Measurements from ENCODE around the gene LPAR5.

LPAR5 gene

DNA sequence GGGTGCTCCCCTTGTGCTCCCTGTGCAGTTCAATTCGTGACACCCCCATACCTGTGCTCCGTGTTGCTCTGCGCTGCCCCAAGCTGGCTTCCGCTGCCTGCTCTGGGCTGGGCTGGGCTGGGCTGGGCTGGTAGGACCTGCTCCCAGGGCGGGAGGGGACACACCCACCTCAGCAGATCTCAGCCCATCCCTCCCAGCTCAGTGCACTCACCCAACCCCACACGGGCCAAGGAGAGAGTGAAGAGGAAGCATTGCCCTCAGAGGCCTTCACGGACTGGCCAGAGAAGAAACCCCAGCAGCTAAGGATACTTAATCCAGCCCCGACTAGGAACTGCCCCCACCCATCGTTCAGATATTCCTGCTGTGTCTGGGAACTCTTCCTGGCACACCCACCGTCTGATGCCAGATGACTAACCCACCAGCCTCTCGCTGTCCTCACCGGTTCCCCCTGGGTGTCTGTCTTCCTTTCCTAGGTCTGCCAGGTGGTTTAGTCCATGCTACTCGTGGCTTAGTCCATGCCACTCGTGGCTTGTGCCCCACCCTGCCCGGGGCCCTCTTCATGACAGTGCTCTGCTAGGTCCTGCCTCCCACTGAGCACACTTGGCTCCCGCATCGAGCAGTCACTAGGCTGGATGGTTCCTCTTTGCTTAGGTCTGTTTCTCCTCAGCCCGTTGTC is at the start of gene LPAR5:
LPAR5 (minus strand) TSS at position 104 of the 676 bp plus-strand sequence. CDS start 14,711 bp downstream, outside the sequence.
- DNase-seq (ENCODE audit: low read depth in 2 of 2, low spot score in 1 of 2): no peak

DNA sequence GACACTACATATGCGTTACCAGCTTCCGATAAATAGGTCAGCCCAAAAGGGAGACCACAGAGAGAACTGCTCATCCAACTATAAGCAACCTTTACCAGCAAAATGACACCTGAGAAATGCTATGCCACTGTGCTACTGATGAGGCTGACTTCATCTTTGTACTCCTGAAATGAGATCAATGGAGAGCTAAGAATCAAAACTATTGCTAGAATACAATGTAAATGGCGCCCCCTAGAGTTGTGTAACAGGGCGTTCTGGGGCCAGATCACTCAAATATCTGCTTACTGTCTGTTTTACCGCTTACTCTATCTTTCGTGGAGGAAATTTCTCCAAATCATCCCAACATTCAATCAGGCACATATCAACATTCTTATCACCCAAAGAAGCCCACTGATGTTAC is 48.9 kb upstream of the LPAR5 start:
- DNase-seq (ENCODE audit: low read depth in 2 of 2, low spot score in 1 of 2): no peak

DNA sequence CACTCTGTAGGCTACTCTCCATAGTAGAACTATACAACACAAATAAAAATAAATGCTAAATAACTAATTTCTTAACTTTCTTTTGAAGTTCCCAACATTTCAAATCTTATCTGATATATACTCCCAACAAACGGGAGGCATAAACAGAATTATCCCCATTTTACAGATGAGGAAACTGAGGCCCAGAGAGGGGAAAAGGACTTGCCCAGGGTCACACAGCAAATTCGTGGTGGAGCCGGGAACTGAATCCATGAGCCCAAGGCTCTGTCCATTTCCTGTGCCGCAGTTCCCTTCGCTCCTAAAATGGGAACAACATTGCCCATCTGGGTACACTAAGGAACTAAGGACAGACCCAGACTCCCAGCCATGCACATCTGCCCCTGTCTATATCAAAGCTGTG is 41.2 kb upstream of the LPAR5 start:
- DNase-seq (ENCODE audit: low read depth in 2 of 2, low spot score in 1 of 2): no peak

GRCh38 chr12:6672143-6672542 is 36.4 kb upstream of the LPAR5 start:
- DNase-seq (ENCODE audit: low read depth in 2 of 2, low spot score in 1 of 2): no peak

DNA sequence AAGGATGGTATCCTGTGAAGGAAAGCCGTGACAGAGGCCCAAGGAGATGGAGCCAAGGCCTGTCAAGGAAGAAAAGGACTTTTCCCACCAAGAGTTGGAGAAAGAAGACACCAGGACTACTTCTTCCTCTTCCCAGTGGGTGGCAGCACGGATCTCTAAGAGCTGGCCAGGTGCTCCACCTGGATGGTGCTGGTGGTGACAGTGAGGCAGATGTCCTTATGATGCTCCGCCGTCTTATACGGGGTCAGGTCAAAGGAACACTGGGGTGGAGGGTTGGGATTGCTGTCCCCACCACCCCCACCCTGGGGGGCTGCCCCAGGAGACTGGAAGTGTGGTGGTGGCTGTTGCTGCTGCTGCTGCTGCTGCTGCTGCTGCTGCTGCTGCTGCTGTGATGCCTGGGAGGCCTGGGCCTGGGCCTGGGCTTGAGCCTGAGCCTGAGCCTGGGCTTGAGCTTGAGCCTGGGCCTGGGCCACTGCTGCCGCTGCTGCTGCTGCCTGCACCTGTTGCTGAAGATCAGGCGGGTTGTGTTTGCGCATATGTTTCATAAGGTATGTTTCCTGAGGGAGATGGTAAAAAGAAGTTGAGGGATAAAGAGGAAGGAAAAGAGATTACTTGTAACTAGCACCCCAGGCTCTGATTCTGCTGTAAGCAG is 31.9 kb upstream of the LPAR5 start:
- no peak for DNase-seq (ENCODE audit: low read depth in 2 of 2, low spot score in 1 of 2)

GRCh38 chr12:6666211-6666610 is 30.5 kb upstream of the LPAR5 start:
- no peak for DNase-seq (ENCODE audit: low read depth in 2 of 2, low spot score in 1 of 2)

GRCh38 chr12:6664902-6665301 is 29.1 kb upstream of the LPAR5 start:
- no peak for DNase-seq (ENCODE audit: low read depth in 2 of 2, low spot score in 1 of 2)

DNA sequence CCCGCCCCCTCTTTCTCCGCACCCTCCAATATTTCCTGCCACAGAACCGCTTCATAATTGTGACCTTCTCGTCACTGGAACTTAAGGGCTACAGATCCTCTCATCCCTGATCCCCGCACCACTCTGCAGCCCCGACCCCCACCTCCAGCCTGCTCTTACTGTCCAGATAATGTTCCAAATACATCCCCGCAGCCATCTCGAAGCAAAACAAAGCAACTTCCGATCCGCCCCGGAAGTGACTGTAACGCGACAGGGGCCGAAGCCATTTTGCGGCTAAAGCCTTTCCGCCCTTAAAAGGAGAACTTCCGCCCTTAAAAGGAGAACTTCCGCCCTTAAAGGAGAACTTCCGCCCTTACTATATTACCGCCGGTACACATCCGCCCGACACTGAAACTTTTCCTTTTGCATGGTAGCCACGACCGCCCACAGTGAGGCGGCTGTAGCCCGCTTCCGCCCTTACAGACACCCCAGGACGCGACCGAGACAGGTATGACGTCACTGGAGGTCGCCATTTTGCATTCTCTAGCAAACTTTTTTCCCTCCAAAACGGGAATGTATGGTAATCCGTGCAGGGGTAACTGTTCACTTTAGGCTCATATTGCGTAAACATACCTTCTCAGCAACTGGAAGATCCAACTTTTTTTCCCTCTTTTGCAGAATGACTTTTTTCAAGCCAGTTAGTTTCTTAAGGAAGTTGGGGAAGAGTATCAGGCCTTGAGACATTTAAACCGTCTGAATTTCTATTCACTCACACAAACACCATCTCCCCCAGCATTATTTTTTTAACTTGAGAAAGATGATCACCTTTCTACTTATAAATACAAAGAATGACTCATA is 27.4 kb upstream of the LPAR5 start, which contains the start of gene ING4:
ING4 (minus strand) TSS at position 214 of the 837 bp plus-strand sequence; CDS start at position 196, 18 bp downstream.
- DNase-seq (ENCODE audit: low read depth in 2 of 2, low spot score in 1 of 2): peak; percentile 80 to 94

DNA sequence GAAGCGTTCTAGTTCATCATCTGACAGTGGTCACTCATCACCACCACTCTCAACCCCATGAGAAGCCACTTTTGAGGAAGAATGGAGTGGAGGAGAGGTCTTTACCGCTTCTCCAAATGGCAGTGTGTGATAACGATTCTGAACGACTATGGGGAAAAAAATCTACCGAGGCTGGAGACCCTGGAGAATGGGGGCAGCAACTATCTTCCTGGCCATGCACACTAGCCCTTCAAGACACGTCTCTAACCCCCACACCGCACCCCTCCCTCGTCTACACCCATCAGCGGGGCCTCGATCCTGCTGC is 26.8 kb upstream of the LPAR5 start:
- DNase-seq (ENCODE audit: low read depth in 2 of 2, low spot score in 1 of 2): no peak

DNA sequence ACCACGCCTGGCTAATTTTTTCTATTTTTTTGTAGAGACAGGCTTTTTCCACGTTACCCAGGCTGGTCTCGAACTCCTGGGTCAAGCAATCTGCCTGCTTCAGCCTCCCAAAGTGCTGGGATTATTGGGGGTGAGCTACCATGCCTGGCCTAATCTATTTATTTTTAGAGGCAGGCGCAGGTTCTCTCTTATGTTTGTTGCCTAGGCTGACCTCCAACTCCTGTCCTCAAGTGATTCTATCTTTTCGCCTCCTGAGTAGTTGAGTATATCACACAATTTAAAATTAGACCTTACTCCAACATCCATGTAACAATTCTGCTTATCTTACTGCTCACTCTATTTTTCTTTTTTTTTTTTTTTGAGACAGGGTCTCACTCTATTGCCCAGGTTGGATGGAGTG is 18.2 kb upstream of the LPAR5 start:
- DNase-seq (ENCODE audit: low read depth in 2 of 2, low spot score in 1 of 2): no peak

DNA sequence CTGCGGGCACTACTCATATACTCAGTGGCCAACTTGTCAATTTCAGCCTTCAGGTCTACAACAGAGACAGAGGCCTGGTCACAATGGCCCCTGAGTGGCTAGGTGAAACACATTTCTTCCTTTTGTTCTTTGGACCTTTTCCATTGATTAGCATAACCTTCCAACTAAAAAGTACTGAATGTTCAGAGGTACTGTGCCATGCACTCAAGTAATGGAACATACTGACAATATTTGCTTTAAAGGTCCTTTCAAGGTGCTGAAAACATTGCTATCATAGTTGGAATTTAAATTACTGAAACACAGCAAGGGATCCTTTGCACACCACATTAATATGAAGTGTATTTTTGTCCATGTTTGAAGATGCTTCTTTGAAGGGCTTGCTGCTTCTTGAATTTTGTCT is 17.6 kb upstream of the LPAR5 start:
- no peak for DNase-seq (ENCODE audit: low read depth in 2 of 2, low spot score in 1 of 2)

DNA sequence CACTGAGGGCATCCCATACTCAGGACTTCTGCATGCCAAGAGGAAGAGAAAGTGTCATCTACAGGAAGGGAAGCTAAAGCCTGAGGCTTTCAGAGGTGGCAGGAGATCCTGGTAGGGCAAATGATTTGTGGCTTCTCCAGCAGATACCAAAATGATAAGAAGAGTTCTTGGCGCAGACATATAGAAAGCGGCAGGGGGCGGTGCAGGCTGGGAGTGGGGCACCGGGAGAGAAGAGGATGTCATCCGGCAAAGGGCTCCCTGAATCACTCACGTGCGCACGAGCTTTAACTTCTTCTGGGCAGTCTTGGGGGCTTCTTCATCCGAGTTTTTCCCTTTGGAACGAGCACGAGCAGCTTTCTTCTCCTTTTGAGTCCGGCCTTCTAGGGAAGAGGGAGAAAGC is 16.6 kb upstream of the LPAR5 start:
- DNase-seq (ENCODE audit: low read depth in 2 of 2, low spot score in 1 of 2): no peak

DNA sequence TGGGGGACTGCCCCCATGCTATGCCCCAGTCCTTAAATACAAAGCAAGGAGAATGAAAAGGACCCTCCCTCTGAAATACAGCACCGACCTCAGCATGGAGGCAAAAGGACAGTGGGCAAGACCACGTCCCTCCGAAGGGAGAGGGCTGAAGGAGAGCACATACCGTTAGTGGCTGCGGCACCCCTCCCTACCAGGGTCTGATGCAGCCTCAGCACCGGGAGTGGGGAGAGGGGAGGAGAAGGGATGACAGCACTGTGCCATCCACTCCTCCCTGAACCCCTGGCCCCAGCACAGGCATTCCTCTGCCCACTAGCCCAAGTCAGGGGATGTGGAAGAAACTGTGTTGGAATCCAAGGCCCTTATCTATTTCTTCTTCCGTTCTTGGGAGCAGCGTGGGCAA is 15.1 kb upstream of the LPAR5 start:
- no peak for DNase-seq (ENCODE audit: low read depth in 2 of 2, low spot score in 1 of 2)

GRCh38 chr12:6647083-6647604 is 11.4 kb upstream of the LPAR5 start, which contains the start of gene ACRBP:
Gene ACRBP (minus strand): TSS chr12:6647432. CDS start chr12:6647366, 66 bp downstream.
- DNase-seq (ENCODE audit: low read depth in 2 of 2, low spot score in 1 of 2): no peak

GRCh38 chr12:6646276-6647082 is 10.7 kb upstream of the LPAR5 start:
- DNase-seq (ENCODE audit: low read depth in 2 of 2, low spot score in 1 of 2): no peak

- no peak for DNase-seq (ENCODE audit: low read depth in 2 of 2, low spot score in 1 of 2)
These were observed 9.1 kb upstream of the LPAR5 start for GRCh38 chr12:6644903-6645302.

DNA sequence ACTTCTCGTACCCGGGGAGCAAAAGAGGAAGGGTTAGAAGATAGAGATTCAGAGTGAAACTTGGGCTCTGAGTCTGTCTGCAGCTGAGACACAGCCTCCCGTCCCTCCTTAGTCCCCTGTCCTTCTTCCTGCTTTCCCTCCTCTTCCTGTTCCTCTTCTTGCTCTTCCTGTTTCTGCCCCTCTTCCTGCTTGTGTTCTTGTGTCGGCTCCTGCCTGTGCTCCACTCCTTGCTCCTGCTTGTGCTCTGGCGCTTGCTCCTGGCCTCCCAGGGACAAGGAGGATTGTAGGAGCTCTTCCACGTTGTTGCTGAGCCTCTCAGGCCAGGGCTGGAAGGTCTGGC is 8.5 kb upstream of the LPAR5 start:
- no peak for DNase-seq (ENCODE audit: low read depth in 2 of 2, low spot score in 1 of 2)

- no peak for DNase-seq (ENCODE audit: low read depth in 2 of 2, low spot score in 1 of 2)
These were observed 8.0 kb upstream of the LPAR5 start for GRCh38 chr12:6643569-6644256.

DNA sequence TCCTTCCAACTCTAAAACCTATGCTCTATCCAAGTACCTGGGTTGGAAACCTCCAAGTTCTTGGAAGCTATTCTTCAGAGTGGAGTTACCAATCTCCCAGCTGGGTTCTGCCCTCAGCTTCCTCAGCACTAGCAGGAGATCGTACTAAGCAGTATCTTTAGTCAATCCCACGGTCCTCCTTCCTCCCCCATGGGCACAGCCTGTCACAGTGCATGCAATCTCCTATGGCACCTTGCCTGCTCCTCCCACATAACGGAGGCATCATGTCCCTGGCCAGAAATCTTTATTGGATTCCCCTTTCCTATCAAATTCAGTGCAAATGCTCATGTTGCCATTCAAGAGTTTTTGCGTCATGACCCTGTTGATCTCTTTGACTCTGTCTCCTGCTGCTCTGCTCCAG is 5.4 kb upstream of the LPAR5 start:
- no peak for DNase-seq (ENCODE audit: low read depth in 2 of 2, low spot score in 1 of 2)

GRCh38 chr12:6640497-6640896 is 4.7 kb upstream of the LPAR5 start:
- no peak for DNase-seq (ENCODE audit: low read depth in 2 of 2, low spot score in 1 of 2)
